Measurements from ENCODE around the gene SYCE3. TPM values are rescaled to one million over a fixed set of nuclear protein-coding genes. Genes with fewer than 3 reads are reported as not detected.
A peak's percentile ranks its signal among the peaks of the same experiment; 100 is the strongest.

The SYCE3 gene
- total and polyA plus RNA-seq, 11 donors: not detected

GRCh38 chr22:50579752-50580151, 17.0 kb upstream of the SYCE3 start:
- TF ChIP-seq POLR2A (IDR thresholded peaks at IDR 0.05): no peak
- TF ChIP-seq CTCF (IDR thresholded peaks at IDR 0.05): no peak
- H3K4me3 ChIP-seq: no peak overlapping the region
- no peak for DNase-seq
- H3K36me3 ChIP-seq: peaks cover 0 to 36% (median 19%) of the 10 kb centered on the region in 9 donors
- H3K9me3 ChIP-seq: no peaks in the 10 kb centered on the region
- 94 to 97% (median 96%) methylated on average over 4 of the region's 4 CpGs for WGBS, 4 donors
- peak overlapping the region in 11 of 12 donors; percentile 81 to 100 (median 98) for H3K27ac ChIP-seq
- no peaks in the 10 kb centered on the region for H3K27me3 ChIP-seq
- peaks cover 3 to 78% (median 36%) of the 10 kb centered on the region in 12 donors for H3K4me1 ChIP-seq
- intact Hi-C loops (cut with DNase I): loop anchor here in 3 of 10 donors (5.0 kb wide), 2 partner anchors 38 to 72 kb away; partner anchors contain the start of genes LMF2 (in 1 of the 3) and NCAPH2 (in 1 of the 3)
- no peak for ATAC-seq

GRCh38 chr22:50578776-50579310, 16.1 kb upstream of the SYCE3 start:
- H3K9me3 ChIP-seq: no peaks in the 10 kb centered on the region
- TF ChIP-seq CTCF (IDR thresholded peaks at IDR 0.05) (no peak), POLR2A (IDR thresholded peaks at IDR 0.05) (no peak)
- H3K36me3 ChIP-seq: peaks cover 0 to 45% (median 26%) of the 10 kb centered on the region in 9 donors
- peaks cover 3 to 83% (median 35%) of the 10 kb centered on the region in 12 donors for H3K4me1 ChIP-seq
- H3K27me3 ChIP-seq: no peaks in the 10 kb centered on the region
- no peak for ATAC-seq
- no peak for DNase-seq
- peak overlapping the region in 5 of 12 donors; percentile 57 to 73 (median 60) for H3K4me3 ChIP-seq
- intact Hi-C loops (cut with DNase I): loop anchor here in 2 of 10 donors (5.0 kb wide), 1 partner anchor 38 kb away; no protein-coding TSS in a partner anchor
- WGBS, 4 donors: 43 to 60% (median 53%) methylated on average over 8 of the region's 8 CpGs
- H3K27ac ChIP-seq: peak overlapping the region; percentile 81 to 100 (median 97)

- DNase-seq (peak in 4 of 5 donors; percentile 68 to 87 (median 78)), ATAC-seq (peak; percentile 1 to 36 (median 28))
- no peaks in the 10 kb centered on the region for H3K9me3 ChIP-seq
- peaks cover 0 to 82% (median 30%) of the 10 kb centered on the region in 12 donors for H3K4me1 ChIP-seq
- intact Hi-C loops (cut with DNase I): loop anchor here in 2 of 10 donors (5.0 kb wide), 1 partner anchor 39 kb away; no protein-coding TSS in a partner anchor
- peak within 1 kb of the TSS; percentile 81 to 100 (median 97) for H3K27ac ChIP-seq
- H3K36me3 ChIP-seq: peaks cover 0 to 52% (median 32%) of the 10 kb centered on the region in 9 donors
- 19 to 25% (median 22%) methylated on average over 13 to 63 of the region's 63 CpGs for WGBS, 4 donors
- TF ChIP-seq POLR2A (IDR thresholded peaks at IDR 0.05) (peak; percentile 31 to 60), CTCF (IDR thresholded peaks at IDR 0.05) (peak in 7 of 12 donors; percentile 9 to 43 (median 21))
- no peaks in the 10 kb centered on the region for H3K27me3 ChIP-seq
- peak within 1 kb of the TSS; percentile 22 to 73 (median 56) for H3K4me3 ChIP-seq
Observed at GRCh38 chr22:50577987-50578775, 15.5 kb upstream of the SYCE3 start, which contains the start of gene CPT1B. Gene CPT1B (minus strand): TSS chr22:50578427. CDS start chr22:50577915, 512 bp downstream.

GRCh38 chr22:50577697-50577986, 14.9 kb upstream of the SYCE3 start:
- peak overlapping the region in 11 of 12 donors; percentile 44 to 73 (median 57) for H3K4me3 ChIP-seq
- H3K27ac ChIP-seq: peak overlapping the region; percentile 81 to 100 (median 97)
- H3K27me3 ChIP-seq: no peaks in the 10 kb centered on the region
- no peaks in the 10 kb centered on the region for H3K9me3 ChIP-seq
- no peak for TF ChIP-seq CTCF (IDR thresholded peaks at IDR 0.05)
- TF ChIP-seq POLR2A (IDR thresholded peaks at IDR 0.05): no peak
- 30 to 41% (median 37%) methylated on average over 4 to 23 of the region's 23 CpGs for WGBS, 4 donors
- DNase-seq: no peak
- H3K36me3 ChIP-seq: peaks cover 0 to 56% (median 37%) of the 10 kb centered on the region in 9 donors
- intact Hi-C loops (cut with DNase I): loop anchor here in 2 of 10 donors (5.0 kb wide), 1 partner anchor 40 kb away; no protein-coding TSS in a partner anchor
- no peak for ATAC-seq
- H3K4me1 ChIP-seq: peaks cover 0 to 82% (median 28%) of the 10 kb centered on the region in 12 donors
